ENCODE measurements around the gene RXYLT1.

GRCh38 chr12:63792338-63792737 is 12.6 kb downstream of the RXYLT1 start:
- no peak for TF ChIP-seq POLR2AphosphoS5 (IDR thresholded peaks at IDR 0.05; ENCODE audit: borderline replicate concordance, low read depth, low read length)
- no peak for TF ChIP-seq EZH2 (IDR thresholded peaks at IDR 0.05)
- TF ChIP-seq FOXP2 (optimal IDR thresholded peaks at IDR 0.05; ENCODE audit: control extremely low read depth, extremely low read length, insufficient read depth), result no peak
